Measurements from ENCODE around the gene HHIPL1.

Gene HHIPL1

GRCh38 chr14:99670361-99671234, 25.7 kb downstream of the HHIPL1 start:
- no peak overlapping the region for H3K4me3 ChIP-seq (ENCODE audit: low read depth, low read length)
- DNase-seq = no peak
- H3K36me3 ChIP-seq (replicated peaks) = no peaks in the 10 kb centered on the region
- H3K27me3 ChIP-seq (replicated peaks) = peaks cover 3% of the 10 kb centered on the region
- H3K27ac ChIP-seq = no peak overlapping the region
- in situ Hi-C loops (cut with HindIII; ENCODE audit: low pct_ligation_motif_present, low sequenced_read_pairs) = no loop called here
- no peak for TF ChIP-seq CTCF (IDR thresholded peaks at IDR 0.05; ENCODE audit: low read depth, low read length, missing control alignments)

GRCh38 chr14:99671235-99672224, 26.6 kb downstream of the HHIPL1 start:
- Histone ChIP-seq H3K4me3 (ENCODE audit: low read depth, low read length) (no peak overlapping the region), H3K27me3 (replicated peaks) (peaks cover 3% of the 10 kb centered on the region), H3K36me3 (replicated peaks) (no peaks in the 10 kb centered on the region), H3K27ac (no peak overlapping the region)
- TF ChIP-seq CTCF (IDR thresholded peaks at IDR 0.05; ENCODE audit: low read depth, low read length, missing control alignments) = no peak
- DNase-seq = no peak
- in situ Hi-C loops (cut with HindIII; ENCODE audit: low pct_ligation_motif_present, low sequenced_read_pairs) = no loop called here

GRCh38 chr14:99672506-99673304, 27.8 kb downstream of the HHIPL1 start:
- TF ChIP-seq CTCF (IDR thresholded peaks at IDR 0.05; ENCODE audit: low read depth, low read length, missing control alignments) = no peak
- Histone ChIP-seq H3K4me3 (ENCODE audit: low read depth, low read length) (no peak overlapping the region), H3K36me3 (replicated peaks) (no peaks in the 10 kb centered on the region), H3K27ac (no peak overlapping the region), H3K27me3 (replicated peaks) (peaks cover 3% of the 10 kb centered on the region)
- DNase-seq = no peak
- in situ Hi-C loops (cut with HindIII; ENCODE audit: low pct_ligation_motif_present, low sequenced_read_pairs) = no loop called here

GRCh38 chr14:99673305-99674063, 28.6 kb downstream of the HHIPL1 start:
- no peak for DNase-seq
- in situ Hi-C loops (cut with HindIII; ENCODE audit: low pct_ligation_motif_present, low sequenced_read_pairs) = no loop called here
- no peak overlapping the region for H3K27ac ChIP-seq

More at GRCh38 chr14:99673305-99674063, 28.6 kb downstream of the HHIPL1 start:
- Histone ChIP-seq H3K4me3 (ENCODE audit: low read depth, low read length) (no peak overlapping the region), H3K36me3 (replicated peaks) (no peaks in the 10 kb centered on the region), H3K27me3 (replicated peaks) (peaks cover 3% of the 10 kb centered on the region)
- TF ChIP-seq CTCF (IDR thresholded peaks at IDR 0.05; ENCODE audit: low read depth, low read length, missing control alignments) = no peak
